Activated CD4-positive, CD25-positive, alpha-beta regulatory T cell treated with anti-CD3 and anti-CD28 coated beads, Interleukin-2, amount 50 U/mL, for 16 hours (primary cell): ENCODE data around the gene AQP2.

Experiments used
- DNase-seq: peaks from one replicate; pipeline ENCODE4 v3.0.0-alpha.2; 2020; ENCODE audit warnings: low read depth, low spot score

The AQP2 gene

DNA sequence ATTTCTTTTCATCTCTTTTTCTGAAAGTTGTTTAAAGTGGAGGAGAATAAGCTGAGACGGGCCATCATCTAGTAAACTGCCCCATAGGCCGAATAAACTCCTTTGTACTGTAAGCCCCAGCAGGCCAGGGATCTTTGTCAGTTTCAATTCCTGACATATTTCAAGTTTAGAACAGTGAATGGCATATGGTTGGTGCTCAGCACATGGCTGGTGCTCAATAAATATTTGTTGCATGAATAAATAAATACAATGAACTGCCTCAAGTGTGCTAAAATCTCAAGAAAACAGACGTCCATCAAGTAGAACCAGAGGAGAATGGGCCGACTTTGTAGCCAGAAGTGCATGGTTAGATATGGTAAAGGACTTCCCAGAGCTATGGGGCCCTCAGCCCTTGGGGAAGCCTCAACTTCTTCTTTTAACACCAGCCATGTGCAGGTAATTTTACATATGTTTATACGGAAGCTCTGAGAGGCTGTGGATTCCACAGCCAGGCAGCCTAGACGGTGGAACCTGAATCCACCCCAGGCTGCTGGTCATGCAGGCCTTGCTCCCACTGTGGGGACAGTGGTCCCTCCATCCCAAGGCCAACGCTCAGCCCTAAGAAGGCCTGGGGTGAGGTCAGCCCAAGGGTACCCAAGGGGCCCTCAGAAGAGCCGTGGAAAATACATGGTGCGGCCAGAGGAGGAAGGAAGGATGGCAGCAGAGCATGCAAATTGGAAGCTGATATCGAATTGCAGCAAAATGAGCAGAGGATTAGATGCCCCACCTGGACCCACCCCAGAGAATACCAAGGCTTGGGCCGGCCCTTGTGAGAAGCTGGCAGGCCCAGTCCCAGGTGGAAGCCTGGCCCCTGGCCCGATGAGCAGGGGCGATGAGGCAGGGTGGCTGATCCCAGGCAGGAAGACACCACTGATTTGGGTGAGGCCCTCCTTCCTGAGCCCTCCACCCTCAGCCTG is 8.7 kb upstream of the AQP2 start:
- no peak for DNase-seq

DNA sequence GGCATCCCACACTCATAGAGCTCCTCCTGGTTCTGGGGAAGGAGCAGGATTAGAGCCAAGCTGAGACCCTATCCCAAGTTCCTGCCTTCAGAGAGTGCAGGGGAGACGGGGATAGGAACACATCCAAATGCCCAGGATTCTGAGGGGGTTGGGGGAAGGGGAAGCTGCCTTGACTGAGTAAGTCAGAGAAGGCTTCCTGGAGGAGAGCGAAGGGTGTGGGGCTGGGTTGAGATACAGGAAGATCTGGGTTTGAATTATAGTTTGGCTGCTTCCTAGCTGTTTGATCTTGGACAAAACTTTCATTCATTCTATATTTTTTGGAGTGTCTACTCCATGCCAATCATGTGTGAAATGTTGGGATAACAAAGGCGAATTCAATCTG is 8.0 kb upstream of the AQP2 start:
- DNase-seq: no peak

DNA sequence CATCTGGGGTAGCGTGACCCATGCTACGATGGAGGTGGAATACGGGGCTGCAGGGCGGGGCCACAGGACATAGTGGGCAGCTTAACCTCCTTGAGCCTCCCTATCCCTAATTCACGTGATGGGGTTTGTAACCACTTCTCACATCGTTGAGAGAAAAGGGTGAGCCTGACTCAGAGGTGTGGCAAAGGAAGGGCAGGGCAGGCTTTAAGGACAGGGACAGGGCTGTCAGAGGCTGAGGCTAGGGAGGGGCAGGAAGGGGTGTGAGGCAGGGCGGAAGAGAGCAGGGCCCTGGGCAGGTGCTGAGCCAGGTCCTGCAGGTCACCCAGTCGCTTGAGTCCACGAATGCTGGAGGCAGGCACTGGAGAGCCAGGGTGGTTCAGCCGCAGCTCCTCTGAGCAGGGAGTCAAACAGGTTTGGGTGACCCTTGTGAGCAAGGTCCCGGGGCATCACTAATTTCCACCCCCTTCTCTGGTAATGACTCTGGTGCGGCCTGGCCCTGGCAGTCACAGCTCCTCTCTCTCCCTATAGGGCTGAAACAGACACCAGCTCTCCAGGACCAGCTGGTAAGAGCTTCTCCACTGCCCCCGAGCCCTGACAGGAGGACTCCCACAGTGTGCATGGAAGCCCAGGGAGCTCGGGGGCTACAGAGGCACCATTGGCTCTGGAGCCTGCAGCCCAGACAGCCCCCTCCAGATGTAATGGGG is 7.5 kb upstream of the AQP2 start:
- DNase-seq: no peak

DNA sequence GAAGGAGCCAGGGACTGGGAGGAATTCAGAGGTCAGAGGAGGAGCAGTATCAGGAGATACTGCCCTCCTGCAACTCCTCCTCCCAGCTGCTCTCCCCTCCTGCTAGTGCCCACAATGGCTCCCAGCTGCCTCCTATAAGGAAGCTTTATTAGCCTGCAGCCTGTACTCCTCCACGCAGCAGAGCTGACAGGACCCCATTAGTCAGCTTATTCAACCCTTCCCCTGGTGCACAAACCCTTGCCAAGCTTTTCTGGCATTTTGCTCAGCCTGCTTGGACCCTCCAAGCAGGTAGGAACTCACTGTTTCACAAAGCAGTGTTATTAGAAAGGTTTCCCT is 6.9 kb upstream of the AQP2 start:
- DNase-seq: no peak

DNA sequence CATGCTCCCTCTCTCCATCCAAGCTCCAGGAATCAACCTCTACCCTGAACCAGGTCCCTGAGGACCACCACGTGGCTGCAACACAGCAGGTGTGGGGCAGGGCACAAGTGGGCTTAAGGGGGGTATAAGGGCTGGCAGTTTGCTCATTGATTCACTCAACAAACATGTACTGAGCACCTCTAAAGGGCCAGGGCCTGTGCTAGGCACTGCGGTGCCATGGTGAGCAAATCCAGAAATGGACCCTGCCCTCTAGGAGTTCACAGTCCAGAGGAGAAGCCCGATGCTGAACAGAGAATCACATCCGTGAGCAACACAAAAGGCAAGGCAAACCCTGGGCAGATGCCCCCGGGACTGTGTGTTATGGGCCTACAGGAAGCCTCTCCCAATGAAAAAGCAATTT is 6.5 kb upstream of the AQP2 start:
- DNase-seq: no peak

DNA sequence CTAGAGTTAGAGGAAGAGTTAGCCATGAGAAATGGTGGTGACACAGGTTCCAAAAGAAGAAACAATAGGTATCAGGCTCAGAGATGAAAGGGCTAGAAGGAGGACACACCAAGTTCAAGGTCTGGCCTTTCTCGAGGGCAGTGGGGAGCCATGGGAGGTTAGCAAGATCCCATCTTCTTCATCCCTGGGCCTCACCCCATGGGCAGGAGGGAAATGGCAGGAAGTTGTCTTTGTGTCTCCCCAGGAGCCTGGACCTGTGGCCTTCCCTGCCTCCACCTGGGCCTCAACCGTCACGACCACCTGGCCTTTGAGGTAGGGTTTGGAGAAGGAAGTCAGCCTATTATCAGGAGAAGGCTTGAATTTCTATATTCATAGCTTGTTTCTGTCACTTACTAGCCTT is 5.8 kb upstream of the AQP2 start:
- DNase-seq: no peak

DNA sequence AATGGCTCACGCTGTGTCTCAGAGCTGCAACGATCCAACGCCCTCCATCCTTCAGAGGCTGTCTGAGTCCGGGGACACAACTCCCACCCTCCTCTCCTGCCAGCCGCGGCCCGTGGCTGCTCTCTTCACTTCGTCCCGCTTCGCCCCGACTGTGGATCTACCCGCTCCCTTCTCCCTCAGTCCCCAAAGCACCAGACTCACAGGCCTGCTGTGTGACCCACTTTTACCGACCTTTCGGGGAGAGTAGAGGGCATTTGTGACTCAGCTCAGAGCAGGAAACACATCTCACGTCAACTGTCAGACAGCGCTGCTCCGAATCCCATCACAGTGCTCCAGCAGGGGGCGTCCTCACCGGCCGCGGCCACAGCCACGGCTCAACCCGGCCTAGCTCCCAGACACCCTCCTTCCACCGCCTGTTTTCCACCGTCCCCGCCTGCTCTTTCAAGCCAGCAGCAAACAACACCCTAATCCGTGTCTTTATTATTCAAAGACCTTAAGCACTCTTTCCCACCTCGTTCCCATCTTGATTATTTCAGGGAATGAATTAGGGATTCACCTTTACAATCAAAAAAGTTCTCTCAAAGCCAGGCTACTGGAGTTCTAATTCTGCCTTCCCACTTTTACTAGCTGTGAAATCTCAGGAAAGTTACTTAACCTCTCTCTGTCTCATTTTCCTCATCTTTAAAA is 5.0 kb upstream of the AQP2 start:
- peak; percentile 63 for DNase-seq

DNA sequence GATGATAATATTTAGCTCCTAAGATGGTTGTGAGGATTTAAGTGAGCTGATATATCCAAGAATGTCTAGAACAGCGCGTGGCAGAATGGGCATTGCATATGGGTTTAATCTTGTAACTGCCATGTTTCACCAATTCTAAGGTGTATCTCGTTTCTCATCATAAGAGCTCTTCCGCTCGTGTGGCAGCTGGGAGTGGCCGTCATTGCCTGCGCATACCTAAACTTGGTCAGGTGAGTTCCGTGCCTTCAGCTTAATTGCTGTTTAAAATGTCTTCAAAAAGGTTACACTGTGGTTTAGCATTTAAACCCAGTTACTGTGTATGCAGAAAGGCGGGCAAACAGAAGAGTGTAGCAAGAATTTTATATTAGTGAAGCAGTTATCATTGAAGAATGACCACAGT is 4.5 kb upstream of the AQP2 start:
- no peak for DNase-seq

DNA sequence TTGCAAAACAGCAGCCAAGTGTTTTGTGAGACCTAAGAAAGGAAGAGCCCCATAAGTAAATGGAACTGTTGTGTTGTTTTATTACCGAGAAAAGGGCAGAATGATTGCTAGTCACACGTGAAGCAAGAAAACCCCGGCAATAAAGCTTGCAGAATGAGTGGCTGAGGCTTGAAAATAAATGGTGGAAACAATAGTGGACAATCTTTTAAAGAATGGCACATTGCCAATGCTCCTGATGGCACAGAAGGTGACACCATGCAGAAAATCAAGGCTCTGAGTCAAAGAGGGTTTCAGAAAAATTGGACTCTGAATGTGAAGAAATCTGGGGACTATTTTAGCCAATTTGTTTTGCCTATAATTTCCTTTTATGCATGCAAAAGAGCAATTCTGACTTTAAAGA is 4.0 kb upstream of the AQP2 start:
- DNase-seq: no peak

DNA sequence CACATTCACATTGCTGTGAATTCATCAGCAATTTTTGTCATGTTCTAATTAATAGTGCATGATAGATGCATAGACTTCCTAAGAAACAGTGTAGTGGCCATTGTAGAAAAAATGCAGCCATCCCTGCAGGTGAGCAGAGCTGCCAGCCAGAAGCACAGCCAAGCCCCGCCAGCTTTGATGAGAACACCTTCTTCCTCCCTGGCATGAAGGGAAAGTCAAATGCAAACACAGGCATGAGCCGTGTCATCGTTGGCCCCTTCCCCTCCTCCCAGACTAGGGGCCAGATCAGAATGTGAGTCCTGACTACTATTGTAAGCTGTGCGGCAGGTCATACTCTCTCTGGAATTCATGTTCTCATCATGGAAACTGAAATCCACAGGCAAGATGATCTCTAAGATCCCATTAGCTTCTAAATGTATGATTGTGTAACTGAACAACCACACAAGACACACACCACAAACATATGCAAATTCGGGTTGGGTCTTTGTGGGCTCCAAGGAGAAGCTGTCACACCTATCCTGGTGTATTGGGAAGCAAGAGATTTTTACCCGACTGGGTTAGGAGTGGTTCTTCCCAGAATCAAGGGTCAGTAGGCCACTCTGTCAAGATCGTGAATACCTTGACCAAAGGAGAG is 2.8 kb upstream of the AQP2 start:
- no peak for DNase-seq

DNA sequence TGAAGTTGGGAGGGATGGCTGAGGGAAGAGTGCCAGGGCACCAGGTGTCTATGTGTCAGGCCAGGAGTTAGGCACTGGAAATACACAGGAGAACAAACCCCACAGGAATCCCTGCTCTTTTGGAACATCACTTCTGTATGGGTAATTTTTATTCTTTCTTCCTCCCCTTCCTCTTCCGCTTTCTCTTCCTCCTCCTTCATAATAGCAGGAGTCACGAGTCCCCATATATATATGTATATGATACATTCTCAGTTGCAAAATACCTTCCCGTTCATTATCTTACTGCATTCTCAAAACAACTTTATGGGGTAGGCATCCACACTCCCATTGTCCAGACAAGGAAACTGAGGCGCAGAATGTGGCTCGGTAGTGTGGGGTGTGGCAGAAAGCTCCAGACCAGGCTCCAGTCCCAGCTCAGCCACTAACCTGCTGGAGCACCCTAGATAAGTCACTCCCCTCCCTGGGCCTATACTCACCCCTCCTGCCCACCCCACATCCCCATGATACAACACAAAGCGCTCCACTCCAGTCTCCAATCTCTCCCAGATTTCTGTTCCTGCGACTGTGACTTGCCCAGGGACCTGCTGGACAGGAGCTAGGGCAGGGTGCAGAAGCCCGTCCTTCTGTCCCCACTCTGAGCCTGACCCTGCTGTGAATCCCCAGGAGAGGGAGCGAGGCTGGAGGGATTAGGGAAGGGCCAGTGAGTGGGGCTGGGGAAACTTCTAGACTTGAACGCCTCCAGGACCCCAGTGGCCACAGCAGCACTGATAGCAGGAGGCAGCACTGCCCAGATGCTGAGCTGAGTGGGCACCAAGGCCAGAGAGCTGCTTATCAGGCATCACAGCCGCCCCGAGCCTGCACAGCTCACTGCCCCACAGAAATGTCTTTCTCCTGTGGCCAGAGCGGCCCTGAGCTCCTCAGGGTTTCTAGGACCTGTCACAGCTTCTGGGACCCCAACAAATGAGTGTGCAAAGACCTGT is 1.4 kb upstream of the AQP2 start:
- no peak for DNase-seq

DNA sequence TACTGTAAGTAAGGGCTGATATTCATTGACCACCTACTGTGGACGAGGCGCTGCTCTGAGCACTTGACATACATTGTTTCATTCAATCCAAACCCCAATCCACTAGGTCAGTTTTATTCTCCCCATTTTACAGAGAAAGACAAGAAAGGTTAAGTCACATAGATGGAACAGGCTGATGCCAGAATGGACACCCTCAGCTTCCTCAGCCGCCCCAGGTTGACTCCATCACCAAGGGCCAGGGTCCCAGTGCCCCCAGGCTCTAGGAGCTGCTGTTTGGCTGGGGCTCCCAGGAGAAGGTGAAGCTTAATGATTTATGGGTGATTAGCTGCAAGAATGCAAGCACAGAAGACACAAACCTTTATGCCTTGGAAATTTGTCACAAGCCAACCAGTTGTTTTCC is 671 bp upstream of the AQP2 start:
- no peak for DNase-seq

DNA sequence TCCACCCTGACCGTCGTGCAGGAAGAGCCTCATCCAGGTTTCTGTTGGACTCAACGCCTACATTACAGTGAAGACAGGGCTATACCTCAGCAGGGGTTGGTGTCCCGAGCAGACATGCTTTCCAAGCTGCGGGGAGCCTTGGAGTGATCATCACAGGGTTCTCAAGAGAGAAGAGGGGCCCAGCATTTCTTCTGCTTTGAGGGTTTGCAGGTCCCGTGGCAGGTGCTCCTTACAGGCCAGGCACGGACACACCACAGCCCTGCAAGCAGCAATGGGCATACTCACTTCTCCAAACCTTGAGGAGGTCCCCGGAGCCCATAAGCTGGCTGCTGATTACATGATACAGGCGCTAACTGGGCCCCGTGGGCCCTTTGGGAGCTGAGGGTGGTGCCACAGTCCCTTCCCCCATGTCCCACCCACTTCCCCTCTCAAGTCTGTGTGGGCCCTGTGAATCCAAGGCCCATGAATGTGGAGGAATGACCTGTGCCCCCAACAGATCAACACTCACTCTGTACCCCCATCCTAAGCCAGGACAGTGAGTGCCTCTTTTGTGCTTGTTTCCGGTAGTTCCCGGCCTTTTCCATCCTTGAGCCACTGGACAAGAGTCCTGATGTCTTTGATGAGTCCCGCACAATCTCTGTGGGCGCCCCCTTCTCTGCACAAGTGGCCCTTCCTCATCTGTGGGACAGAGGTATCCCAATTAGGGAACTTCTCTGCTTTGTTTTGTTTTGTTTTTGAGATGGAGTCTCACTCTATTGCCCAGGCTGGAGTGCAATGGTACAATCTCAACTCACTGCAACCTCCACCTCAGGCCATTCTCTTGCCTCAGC is 1.1 kb downstream of the AQP2 start:
- DNase-seq: no peak

DNA sequence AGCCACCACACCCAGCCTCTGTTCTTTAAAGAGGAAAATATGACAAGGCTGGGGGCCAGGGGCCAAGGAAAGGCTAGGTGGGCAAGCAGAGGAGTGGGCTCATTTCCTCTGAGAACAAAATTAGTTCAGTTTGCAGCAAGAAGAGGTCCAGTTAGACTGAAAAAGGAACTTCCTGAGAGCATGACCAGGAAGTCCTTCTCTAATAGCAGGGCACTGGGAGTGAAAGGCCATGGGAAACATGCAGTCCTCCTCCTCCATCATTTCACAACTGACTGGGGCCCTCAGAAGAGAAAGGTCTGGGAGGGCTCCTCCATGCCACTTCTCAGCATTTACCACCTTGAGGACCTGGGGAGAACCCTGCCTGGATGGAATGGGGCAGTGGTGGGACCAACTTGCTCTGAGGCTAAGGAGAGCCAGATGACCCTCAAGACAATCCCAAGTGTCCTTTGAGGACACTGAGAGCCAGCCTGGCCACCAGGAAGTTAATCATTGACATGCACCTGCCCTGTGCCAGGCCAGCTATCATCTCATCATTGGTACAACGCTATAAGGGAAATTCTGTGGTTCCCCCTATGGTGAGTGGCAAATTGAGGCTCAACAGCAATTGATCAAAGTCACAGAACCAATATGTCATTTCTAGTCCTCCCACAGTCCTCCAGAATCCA is 2.0 kb downstream of the AQP2 start:
- DNase-seq: no peak

DNA sequence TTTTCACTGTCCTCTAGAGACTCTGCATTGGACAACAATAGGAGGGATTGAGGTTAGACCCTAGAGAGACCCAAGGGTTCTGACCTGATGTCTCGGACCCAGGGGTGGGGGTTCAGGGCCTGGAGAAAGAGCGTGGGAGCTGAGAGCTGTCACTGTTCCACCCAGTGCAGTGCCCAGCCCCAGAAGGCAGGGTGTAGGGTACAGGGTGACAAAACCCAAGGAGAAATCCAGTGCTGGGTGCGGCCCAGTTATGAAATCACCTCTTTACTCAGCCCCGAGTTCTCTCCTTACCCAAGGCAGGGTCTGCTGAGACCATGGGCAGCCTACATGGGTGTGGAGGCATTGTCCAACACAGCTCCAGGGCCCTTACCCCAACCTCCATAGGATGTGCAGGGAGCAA is 2.6 kb downstream of the AQP2 start:
- no peak for DNase-seq

DNA sequence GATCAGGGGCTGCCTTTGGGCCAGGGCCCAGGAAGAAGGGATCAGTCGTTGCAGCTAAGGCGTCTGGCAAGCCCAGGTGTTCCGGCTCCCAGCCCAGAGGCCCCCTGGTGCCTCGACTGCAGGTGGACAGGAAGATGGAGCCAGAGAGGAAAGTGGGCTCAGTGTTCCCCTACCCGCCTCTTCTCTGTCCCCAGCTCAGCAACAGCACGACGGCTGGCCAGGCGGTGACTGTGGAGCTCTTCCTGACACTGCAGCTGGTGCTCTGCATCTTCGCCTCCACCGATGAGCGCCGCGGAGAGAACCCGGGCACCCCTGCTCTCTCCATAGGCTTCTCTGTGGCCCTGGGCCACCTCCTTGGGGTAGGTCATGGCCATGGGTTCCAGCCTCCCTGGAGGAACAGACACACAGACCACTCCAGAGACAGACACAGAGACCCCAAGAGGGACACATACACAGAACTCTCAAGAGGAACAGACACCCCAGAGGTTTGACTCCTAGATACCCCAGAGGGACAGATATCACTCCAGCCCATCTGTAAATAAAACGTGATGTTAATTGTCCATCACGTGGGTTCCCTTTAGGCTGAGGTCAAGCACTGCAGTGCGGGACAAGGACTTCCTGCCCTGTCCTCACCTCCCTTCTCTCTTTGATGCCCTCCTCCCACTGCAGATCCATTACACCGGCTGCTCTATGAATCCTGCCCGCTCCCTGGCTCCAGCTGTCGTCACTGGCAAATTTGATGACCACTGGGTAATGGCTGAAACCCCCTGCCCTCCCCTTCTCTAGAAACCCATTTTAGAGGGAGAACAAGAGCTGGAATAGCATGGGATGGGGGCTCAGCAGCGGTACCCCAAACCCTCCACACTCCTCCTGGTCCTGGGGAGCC is 3.7 kb downstream of the AQP2 start:
- DNase-seq: no peak

DNA sequence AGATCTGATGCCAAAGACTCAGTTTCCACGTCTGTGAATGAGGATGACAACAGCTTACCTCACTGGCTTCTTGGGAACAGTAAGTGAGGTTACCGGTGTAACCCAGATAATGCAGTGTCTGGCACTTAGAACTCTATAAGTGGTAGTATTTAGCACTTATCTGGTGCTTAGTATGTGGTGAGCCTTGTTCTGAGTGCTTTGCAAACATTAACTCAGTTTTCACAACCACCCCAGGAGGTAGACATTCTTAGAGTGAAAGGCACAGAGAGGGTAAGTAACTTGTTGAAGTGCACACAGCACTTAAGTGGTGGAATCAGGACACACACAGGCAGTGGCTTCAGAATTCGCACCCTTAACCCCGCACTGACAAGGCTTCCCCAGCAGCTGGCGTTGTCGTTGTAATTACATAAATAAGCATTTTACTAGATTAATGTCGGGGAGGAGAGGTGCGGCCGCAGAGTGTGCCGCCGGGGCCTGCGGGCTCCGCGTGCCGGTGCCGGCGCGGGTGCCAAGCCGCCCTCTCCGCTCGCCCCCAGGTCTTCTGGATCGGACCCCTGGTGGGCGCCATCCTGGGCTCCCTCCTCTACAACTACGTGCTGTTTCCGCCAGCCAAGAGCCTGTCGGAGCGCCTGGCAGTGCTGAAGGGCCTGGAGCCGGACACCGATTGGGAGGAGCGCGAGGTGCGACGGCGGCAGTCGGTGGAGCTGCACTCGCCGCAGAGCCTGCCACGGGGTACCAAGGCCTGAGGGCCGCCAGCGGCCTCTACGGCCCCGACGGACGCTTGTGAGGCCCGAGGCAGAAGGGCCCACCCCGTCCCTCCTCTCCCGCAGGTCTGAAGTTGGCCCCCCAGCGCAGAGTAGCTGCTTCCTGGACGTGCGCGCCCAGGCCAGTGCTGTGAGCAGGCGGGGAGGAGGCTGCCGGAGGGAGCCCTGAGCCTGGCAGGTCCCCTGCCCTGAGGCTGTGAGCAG is 4.6 kb downstream of the AQP2 start:
- DNase-seq: no peak
